Stomach (tissue), 4 donors: ENCODE measurements around the gene RBBP9.

Experiments
- CTCF ChIP-seq, 7 experiments: fragments of 450-650 bp in 4 of 7; fragments of 200-600 bp in 3 of 7; sonication (generic) in 3 of 7; IDR thresholded peaks; one replicate each; pipeline ENCODE4 v1.5.1; 2016 to 2019; ENCODE audit warnings: antibody characterized with exemption in 7 of 7, control low read depth in 2 of 7, mild to moderate bottlenecking in 1 of 7
- EP300 ChIP-seq: sonication (generic); formaldehyde crosslinking; IDR thresholded peaks from one replicate; pipeline ENCODE4 v1.6.1; 2017; ENCODE audit warnings: antibody characterized with exemption
- POLR2A ChIP-seq, 4 donors: fragments of 450-650 bp; IDR thresholded peaks; one replicate each; pipeline ENCODE4 v1.6.1; 2016; ENCODE audit warnings: antibody characterized with exemption in 4 of 4, control low read depth in 2 of 4, mild to moderate bottlenecking in 1 of 4, moderate library complexity in 1 of 4
- POLR2AphosphoS5 ChIP-seq, 3 donors: sonication (generic); formaldehyde crosslinking; IDR thresholded peaks; one replicate each; pipeline ENCODE4 v1.6.1; 2016; ENCODE audit warnings: antibody characterized with exemption in 3 of 3

GRCh38 chr20:18543216-18543615 lies 46.2 kb upstream of the RBBP9 start:
- TF ChIP-seq CTCF (IDR thresholded peaks at IDR 0.05) (no peak), POLR2AphosphoS5 (IDR thresholded peaks at IDR 0.05) (no peak), POLR2A (IDR thresholded peaks at IDR 0.05) (no peak), EP300 (no peak)
